Osteocyte (in vitro differentiated cells): ENCODE results near the gene CYP1A1. TPM values are rescaled to one million over a fixed set of nuclear protein-coding genes. Genes with fewer than 3 reads are reported as not detected.

ENCODE experiments used
- DNase-seq: peaks from one replicate; pipeline ENCODE4 v3.0.0; 2021; ENCODE audit warnings: mixed read lengths; ENCODE audit not compliant: unreplicated experiment; ENCODE audit errors: extremely low spot score
- H3K27ac Mint-ChIP-seq: one replicate; pipeline ENCODE4 v1.8.0; 2021; ENCODE audit warnings: mild to moderate bottlenecking, mixed read lengths; ENCODE audit not compliant: unreplicated experiment
- H3K27me3 Mint-ChIP-seq: one replicate; pipeline ENCODE4 v1.8.0; 2021; ENCODE audit warnings: mixed read lengths; ENCODE audit not compliant: unreplicated experiment
- H3K36me3 Mint-ChIP-seq: one replicate; pipeline ENCODE4 v1.8.0; 2021; ENCODE audit warnings: mixed read lengths; ENCODE audit not compliant: unreplicated experiment
- H3K4me1 Mint-ChIP-seq: one replicate; pipeline ENCODE4 v1.8.0; 2021; ENCODE audit warnings: mixed read lengths; ENCODE audit not compliant: unreplicated experiment
- H3K4me3 Mint-ChIP-seq: one replicate; pipeline ENCODE4 v1.8.0; 2021; ENCODE audit warnings: mild to moderate bottlenecking, moderate library complexity, mixed read lengths; ENCODE audit not compliant: unreplicated experiment
- H3K9me3 Mint-ChIP-seq: one replicate; pipeline ENCODE4 v1.8.0; 2021; ENCODE audit warnings: mixed read lengths; ENCODE audit not compliant: unreplicated experiment
- total RNA-seq: library from RNA; stranded (reverse); gene quantifications from 2 replicates; pipeline ENCODE4 v1.2.1, GENCODE V29; 2021
- TF ChIP-seq, protein P1 (sequence below): fragments of 200-600 bp; sonication (generic); IDR thresholded peaks from 2 replicates; pipeline ENCODE4 v1.5.0; 2021; ENCODE audit warnings: antibody characterized with exemption, mild to moderate bottlenecking, moderate library complexity

The CYP1A1 gene
- total RNA-seq, 1 donor from 2014 or later = 0.24 TPM

DNA sequence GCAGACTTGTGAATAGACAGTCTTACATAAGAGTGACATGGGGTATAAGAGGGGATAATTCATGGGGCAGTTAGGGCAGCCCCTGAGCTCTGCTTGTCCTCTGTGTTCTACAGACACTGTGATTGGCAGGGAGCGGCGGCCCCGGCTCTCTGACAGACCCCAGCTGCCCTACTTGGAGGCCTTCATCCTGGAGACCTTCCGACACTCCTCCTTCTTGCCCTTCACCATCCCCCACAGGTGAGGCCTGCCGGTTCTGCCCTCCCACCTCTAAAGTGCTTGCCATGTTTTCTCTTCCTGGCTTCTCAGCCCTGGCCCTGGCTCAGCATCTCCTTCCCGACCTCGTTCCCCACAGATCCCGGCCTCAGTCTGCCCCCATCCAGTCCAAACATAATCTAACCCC lies 26.7 kb upstream of the CYP1A1 start:
- TF ChIP-seq, protein P1, sequence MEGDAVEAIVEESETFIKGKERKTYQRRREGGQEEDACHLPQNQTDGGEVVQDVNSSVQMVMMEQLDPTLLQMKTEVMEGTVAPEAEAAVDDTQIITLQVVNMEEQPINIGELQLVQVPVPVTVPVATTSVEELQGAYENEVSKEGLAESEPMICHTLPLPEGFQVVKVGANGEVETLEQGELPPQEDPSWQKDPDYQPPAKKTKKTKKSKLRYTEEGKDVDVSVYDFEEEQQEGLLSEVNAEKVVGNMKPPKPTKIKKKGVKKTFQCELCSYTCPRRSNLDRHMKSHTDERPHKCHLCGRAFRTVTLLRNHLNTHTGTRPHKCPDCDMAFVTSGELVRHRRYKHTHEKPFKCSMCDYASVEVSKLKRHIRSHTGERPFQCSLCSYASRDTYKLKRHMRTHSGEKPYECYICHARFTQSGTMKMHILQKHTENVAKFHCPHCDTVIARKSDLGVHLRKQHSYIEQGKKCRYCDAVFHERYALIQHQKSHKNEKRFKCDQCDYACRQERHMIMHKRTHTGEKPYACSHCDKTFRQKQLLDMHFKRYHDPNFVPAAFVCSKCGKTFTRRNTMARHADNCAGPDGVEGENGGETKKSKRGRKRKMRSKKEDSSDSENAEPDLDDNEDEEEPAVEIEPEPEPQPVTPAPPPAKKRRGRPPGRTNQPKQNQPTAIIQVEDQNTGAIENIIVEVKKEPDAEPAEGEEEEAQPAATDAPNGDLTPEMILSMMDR = no peak
- Mint-ChIP-seq H3K27me3 (no peaks in the 10 kb centered on the region), H3K36me3 (no peaks in the 10 kb centered on the region), H3K4me1 (peaks cover 6% of the 10 kb centered on the region), H3K4me3 (no peak overlapping the region), H3K27ac (peak overlapping the region; percentile 28), H3K9me3 (no peaks in the 10 kb centered on the region)
- DNase-seq = no peak

DNA sequence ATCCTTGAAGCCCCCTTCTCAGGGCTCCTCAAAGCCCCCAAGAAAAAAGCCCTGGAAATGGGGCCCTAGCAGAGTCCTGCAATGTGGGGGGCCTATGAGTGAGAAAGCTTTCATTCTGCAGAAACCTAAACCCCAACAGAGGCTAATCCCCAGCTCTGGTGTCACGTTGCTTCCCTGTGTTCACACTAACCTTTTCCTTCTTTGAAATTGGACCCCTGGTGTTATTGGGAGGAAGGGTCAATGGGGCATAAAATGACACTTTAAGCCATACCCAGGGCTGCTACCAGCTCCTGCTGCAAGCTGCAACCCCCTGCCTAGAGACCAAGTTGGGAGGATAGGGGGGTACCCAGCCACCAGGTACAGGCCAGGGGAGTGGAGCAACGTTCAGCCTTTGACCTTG lies 25.4 kb upstream of the CYP1A1 start:
- no peak for DNase-seq
- Mint-ChIP-seq H3K9me3 (no peaks in the 10 kb centered on the region), H3K36me3 (no peaks in the 10 kb centered on the region), H3K27me3 (no peaks in the 10 kb centered on the region), H3K4me1 (peaks cover 6% of the 10 kb centered on the region), H3K27ac (no peak overlapping the region), H3K4me3 (no peak overlapping the region)
- TF ChIP-seq, protein P1 = no peak

DNA sequence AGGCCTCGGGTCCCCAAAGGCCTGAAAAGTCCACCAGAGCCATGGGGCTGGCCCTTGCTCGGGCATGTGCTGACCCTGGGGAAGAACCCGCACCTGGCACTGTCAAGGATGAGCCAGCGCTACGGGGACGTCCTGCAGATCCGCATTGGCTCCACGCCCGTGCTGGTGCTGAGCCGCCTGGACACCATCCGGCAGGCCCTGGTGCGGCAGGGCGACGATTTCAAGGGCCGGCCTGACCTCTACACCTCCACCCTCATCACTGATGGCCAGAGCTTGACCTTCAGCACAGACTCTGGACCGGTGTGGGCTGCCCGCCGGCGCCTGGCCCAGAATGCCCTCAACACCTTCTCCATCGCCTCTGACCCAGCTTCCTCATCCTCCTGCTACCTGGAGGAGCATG lies 24.5 kb upstream of the CYP1A1 start:
- Mint-ChIP-seq H3K4me1 (peaks cover 6% of the 10 kb centered on the region), H3K4me3 (no peak overlapping the region), H3K36me3 (no peaks in the 10 kb centered on the region), H3K9me3 (no peaks in the 10 kb centered on the region), H3K27ac (no peak overlapping the region), H3K27me3 (no peaks in the 10 kb centered on the region)
- TF ChIP-seq, protein P1 = no peak
- DNase-seq = no peak

DNA sequence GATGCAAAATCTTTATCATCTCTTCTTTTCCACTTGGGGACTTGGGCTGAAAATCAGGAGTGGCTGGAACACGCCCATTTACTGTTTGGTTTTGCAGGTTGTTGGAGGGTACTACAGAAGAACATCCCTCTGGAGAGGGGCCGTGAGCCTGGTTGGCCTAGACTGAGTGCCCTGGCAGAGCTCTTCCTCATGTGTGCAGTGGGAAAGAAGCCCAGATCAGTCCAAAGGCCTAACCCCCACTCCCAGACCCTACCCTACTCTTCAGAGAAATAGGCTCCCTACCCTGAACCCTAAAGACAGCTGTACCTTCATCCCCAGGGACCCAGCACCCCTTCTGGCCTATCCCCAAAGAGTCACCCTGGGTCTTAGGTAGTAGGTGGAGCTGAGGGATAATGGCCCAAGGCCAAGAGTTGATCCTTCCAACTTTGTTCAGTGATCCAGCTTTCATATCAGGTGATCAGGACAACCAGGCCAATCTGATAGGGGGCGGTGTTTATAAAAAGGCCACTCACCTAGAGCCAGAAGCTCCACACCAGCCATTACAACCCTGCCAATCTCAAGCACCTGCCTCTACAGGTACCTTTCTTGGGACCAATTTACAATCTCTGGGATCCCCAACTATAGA lies 23.1 kb upstream of the CYP1A1 start, which contains the start of gene CYP1A2:
Gene CYP1A2 (plus strand): TSS at position 524 of the 625 bp plus-strand sequence. CDS start 894 bp downstream, outside the sequence.
- no peak for DNase-seq
- H3K27ac Mint-ChIP-seq = no peak within 1 kb of the TSS
- TF ChIP-seq, protein P1 = no peak
- no peaks in the 10 kb centered on the region for H3K27me3 Mint-ChIP-seq
- no peaks in the 10 kb centered on the region for H3K9me3 Mint-ChIP-seq
- H3K4me3 Mint-ChIP-seq = no peak within 1 kb of the TSS
- H3K4me1 Mint-ChIP-seq = peaks cover 6% of the 10 kb centered on the region
- H3K36me3 Mint-ChIP-seq = no peaks in the 10 kb centered on the region

DNA sequence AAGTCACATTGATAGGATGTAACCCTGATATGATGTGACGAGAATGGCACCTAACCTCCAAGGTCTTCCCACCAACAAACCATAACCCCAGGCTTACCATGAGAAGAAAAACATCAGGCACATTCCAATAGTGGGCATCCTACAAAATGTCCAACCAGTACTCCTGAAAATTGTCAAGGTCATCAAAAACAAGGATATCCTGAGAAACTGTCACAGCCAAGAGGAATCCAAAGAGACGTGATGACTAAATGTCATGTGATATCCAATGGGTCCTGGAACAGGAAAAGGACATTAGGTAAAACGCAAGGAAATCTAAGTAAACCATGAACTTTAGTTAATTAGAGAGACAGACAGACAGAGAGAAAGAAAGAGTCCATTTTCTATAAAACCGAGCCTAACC lies 21.1 kb upstream of the CYP1A1 start:
- Mint-ChIP-seq H3K4me3 (no peak overlapping the region), H3K4me1 (no peaks in the 10 kb centered on the region), H3K36me3 (no peaks in the 10 kb centered on the region), H3K9me3 (peaks cover 4% of the 10 kb centered on the region), H3K27me3 (peaks cover 5% of the 10 kb centered on the region), H3K27ac (no peak overlapping the region)
- no peak for DNase-seq
- TF ChIP-seq, protein P1 = no peak
